ENCODE results near the gene PCBP3. TPM values are rescaled to one million over a fixed set of nuclear protein-coding genes. Genes with fewer than 3 reads are reported as not detected.

Gene PCBP3
- total RNA-seq, 1 experiment from 2014 or later, result not detected

DNA sequence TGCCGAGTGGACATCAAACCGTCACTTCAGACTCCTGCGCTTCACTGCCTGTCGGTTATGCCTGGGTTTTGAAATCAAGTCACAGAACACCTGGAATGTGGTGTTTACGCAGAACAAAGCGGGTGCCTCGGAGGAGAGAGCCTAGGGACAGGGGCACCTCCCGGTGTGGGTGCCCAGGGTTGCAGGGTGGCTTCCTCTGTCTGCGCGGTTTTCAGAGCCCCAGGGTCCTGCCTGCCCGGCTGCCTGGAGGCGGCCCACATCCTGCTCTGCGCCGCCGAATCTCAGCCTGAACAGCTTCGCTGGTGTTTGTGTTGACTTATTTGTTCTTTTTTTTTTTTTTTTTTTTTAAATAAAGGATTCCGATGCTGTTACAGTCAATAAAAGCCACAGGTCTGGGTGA, 224.6 kb downstream of the PCBP3 start:
- ATAC-seq (no peak), DNase-seq (ENCODE audit: low read depth, low spot score) (no peak)
- ChIA-PET CTCF (interaction anchor here (0.6 kb wide), 1 partner anchor 60 kb away, joined by 6 read pairs; no protein-coding TSS in a partner anchor), POLR2A (no interaction called here)
- TF ChIP-seq TCF7L2 (IDR thresholded peaks at IDR 0.05; ENCODE audit: low read depth, low read length), result no peak
- no peak for TF ChIP-seq POLR2AphosphoS5 (IDR thresholded peaks at IDR 0.05; ENCODE audit: low read depth, low read length)
- TF ChIP-seq SIN3A (IDR thresholded peaks at IDR 0.05; ENCODE audit: borderline replicate concordance, insufficient read depth, low read depth, low read length), result no peak
- TF ChIP-seq, protein P1, sequence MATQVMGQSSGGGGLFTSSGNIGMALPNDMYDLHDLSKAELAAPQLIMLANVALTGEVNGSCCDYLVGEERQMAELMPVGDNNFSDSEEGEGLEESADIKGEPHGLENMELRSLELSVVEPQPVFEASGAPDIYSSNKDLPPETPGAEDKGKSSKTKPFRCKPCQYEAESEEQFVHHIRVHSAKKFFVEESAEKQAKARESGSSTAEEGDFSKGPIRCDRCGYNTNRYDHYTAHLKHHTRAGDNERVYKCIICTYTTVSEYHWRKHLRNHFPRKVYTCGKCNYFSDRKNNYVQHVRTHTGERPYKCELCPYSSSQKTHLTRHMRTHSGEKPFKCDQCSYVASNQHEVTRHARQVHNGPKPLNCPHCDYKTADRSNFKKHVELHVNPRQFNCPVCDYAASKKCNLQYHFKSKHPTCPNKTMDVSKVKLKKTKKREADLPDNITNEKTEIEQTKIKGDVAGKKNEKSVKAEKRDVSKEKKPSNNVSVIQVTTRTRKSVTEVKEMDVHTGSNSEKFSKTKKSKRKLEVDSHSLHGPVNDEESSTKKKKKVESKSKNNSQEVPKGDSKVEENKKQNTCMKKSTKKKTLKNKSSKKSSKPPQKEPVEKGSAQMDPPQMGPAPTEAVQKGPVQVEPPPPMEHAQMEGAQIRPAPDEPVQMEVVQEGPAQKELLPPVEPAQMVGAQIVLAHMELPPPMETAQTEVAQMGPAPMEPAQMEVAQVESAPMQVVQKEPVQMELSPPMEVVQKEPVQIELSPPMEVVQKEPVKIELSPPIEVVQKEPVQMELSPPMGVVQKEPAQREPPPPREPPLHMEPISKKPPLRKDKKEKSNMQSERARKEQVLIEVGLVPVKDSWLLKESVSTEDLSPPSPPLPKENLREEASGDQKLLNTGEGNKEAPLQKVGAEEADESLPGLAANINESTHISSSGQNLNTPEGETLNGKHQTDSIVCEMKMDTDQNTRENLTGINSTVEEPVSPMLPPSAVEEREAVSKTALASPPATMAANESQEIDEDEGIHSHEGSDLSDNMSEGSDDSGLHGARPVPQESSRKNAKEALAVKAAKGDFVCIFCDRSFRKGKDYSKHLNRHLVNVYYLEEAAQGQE (IDR thresholded peaks at IDR 0.05; ENCODE audit: insufficient read depth in 1 of 2, low read depth in 2 of 2, low read length in 1 of 2), result no peak
- TF ChIP-seq, protein P2, sequence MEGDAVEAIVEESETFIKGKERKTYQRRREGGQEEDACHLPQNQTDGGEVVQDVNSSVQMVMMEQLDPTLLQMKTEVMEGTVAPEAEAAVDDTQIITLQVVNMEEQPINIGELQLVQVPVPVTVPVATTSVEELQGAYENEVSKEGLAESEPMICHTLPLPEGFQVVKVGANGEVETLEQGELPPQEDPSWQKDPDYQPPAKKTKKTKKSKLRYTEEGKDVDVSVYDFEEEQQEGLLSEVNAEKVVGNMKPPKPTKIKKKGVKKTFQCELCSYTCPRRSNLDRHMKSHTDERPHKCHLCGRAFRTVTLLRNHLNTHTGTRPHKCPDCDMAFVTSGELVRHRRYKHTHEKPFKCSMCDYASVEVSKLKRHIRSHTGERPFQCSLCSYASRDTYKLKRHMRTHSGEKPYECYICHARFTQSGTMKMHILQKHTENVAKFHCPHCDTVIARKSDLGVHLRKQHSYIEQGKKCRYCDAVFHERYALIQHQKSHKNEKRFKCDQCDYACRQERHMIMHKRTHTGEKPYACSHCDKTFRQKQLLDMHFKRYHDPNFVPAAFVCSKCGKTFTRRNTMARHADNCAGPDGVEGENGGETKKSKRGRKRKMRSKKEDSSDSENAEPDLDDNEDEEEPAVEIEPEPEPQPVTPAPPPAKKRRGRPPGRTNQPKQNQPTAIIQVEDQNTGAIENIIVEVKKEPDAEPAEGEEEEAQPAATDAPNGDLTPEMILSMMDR (IDR thresholded peaks at IDR 0.05), result no peak
- no TSS peak for BruUV-seq (replicated peaks)
- H3K36me3 ChIP-seq (ENCODE audit: control insufficient read depth, insufficient read depth, low read length), result no peaks in the 10 kb centered on the region
- in situ Hi-C loops (cut with HindIII; ENCODE audit: low pct_unique_long_range_greater_than_20kb, low sequenced_read_pairs), result no loop called here
- H3K4me3 ChIP-seq (ENCODE audit: low read depth in 2 of 2, low read length in 2 of 2), result no peak overlapping the region
- intact Hi-C loops (cut with micrococcal nuclease; ENCODE audit: unreplicated experiment), result no loop called here
- H3K9me3 ChIP-seq (ENCODE audit: control insufficient read depth, insufficient read depth, low read depth, low read length), result no peaks in the 10 kb centered on the region
- no peaks in the 10 kb centered on the region; the same call in 1 of the 2 replicates for H3K27me3 ChIP-seq (ENCODE audit: control insufficient read depth, insufficient read depth, low read length)
- H3K27ac ChIP-seq (ENCODE audit: low read length), result no peak overlapping the region
- H3K4me1 ChIP-seq (ENCODE audit: control insufficient read depth, insufficient read depth, low read length), result no peaks in the 10 kb centered on the region

DNA sequence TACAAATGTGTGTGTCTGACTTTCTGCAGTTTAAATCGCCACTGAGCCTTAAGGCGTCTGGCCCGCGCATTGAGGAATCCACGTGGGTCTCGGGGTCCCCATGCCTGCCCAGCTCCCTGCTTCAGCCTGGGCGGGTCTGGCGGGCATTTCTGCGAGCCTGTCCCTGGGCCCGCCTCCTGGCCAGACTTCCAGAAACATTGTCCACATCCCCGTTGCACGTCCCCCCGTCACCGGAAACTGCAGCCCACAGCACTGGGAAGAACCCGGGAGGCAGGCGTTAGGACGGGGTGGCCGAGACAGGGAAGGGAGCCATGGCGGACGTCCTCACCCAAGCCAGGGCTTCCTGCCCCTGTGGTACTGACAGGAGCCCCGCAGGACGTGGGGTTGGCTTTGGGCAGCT, 225.0 kb downstream of the PCBP3 start:
- in situ Hi-C loops (cut with HindIII; ENCODE audit: low pct_unique_long_range_greater_than_20kb, low sequenced_read_pairs), result no loop called here
- Histone ChIP-seq H3K9me3 (ENCODE audit: control insufficient read depth, insufficient read depth, low read depth, low read length) (no peaks in the 10 kb centered on the region), H3K36me3 (ENCODE audit: control insufficient read depth, insufficient read depth, low read length) (no peaks in the 10 kb centered on the region), H3K27ac (ENCODE audit: low read length) (no peak overlapping the region), H3K4me1 (ENCODE audit: control insufficient read depth, insufficient read depth, low read length) (no peaks in the 10 kb centered on the region), H3K4me3 (ENCODE audit: low read depth in 2 of 2, low read length in 2 of 2) (no peak overlapping the region), H3K27me3 (ENCODE audit: control insufficient read depth, insufficient read depth, low read length) (no peaks in the 10 kb centered on the region; the same call in 1 of the 2 replicates)
- TF ChIP-seq SIN3A (IDR thresholded peaks at IDR 0.05; ENCODE audit: borderline replicate concordance, insufficient read depth, low read depth, low read length), result no peak
- TF ChIP-seq, protein P1 (IDR thresholded peaks at IDR 0.05; ENCODE audit: insufficient read depth in 1 of 2, low read depth in 2 of 2, low read length in 1 of 2), result no peak
- TF ChIP-seq POLR2AphosphoS5 (IDR thresholded peaks at IDR 0.05; ENCODE audit: low read depth, low read length), result no peak
- TF ChIP-seq, protein P2 (IDR thresholded peaks at IDR 0.05), result no peak
- no peak for TF ChIP-seq TCF7L2 (IDR thresholded peaks at IDR 0.05; ENCODE audit: low read depth, low read length)
- ATAC-seq (no peak), DNase-seq (ENCODE audit: low read depth, low spot score) (no peak)
- intact Hi-C loops (cut with micrococcal nuclease; ENCODE audit: unreplicated experiment), result no loop called here
- POLR2A ChIA-PET, result no interaction called here
- BruUV-seq (replicated peaks), result no TSS peak
- CTCF ChIA-PET, result no interaction called here

Data from Panc1 (cell line).